K562 (cell line): ENCODE results near the gene ABHD14A. TPM values are rescaled to one million over a fixed set of nuclear protein-coding genes. Genes with fewer than 3 reads are reported as not detected.

Experiments
- BCOR ChIP-seq: fragments of 450-650 bp; IDR thresholded peaks from 2 replicates; pipeline ENCODE4 v1.6.1; 2016
- ELF1 ChIP-seq: fragments of 200-800 bp; sonication (Bioruptor generic); IDR thresholded peaks from 2 replicates; pipeline ENCODE4 v1.6.1; 2016; ENCODE audit warnings: missing genetic modification characterization, missing compliant biosample characterization
- EP400 ChIP-seq: fragments of 450-650 bp; IDR thresholded peaks from 2 replicates; pipeline ENCODE4 v1.6.1; 2017; ENCODE audit warnings: antibody characterized with exemption, mild to moderate bottlenecking, moderate library complexity
- ETV1 ChIP-seq: fragments of 450-650 bp; conservative IDR thresholded peaks from 2 replicates; pipeline ENCODE4 v1.6.1; 2016; ENCODE audit warnings: missing genetic modification characterization, control low read depth, low read depth, missing compliant biosample characterization
- GTF2A2 ChIP-seq: IDR thresholded peaks from 2 replicates; pipeline ENCODE4 v1.6.1; 2016; ENCODE audit warnings: mild to moderate bottlenecking, missing genetic modification characterization, missing compliant biosample characterization
- KAT2B ChIP-seq: IDR thresholded peaks from one replicate; pipeline ENCODE4 v1.6.1; 2012; ENCODE audit warnings: low read depth, mild to moderate bottlenecking, control low read depth, inconsistent platforms, low read length, moderate library complexity
- NCOR1 ChIP-seq: fragments of 450-650 bp; IDR thresholded peaks from 2 replicates; pipeline ENCODE4 v1.6.1; 2016; ENCODE audit warnings: mild to moderate bottlenecking, moderate library complexity
- PHB ChIP-seq: fragments of 250-450 bp; sonication (Bioruptor Pico); IDR thresholded peaks from 2 replicates; pipeline ENCODE4 v1.5.0; 2021
- POLR2AphosphoS2 ChIP-seq: IDR thresholded peaks from 2 replicates; pipeline ENCODE4 v1.6.1; 2012; ENCODE audit warnings: low read length, improper control_type of control experiment
- RBM22 ChIP-seq: fragments of 200-400 bp; formaldehyde crosslinking; IDR thresholded peaks from 2 replicates; pipeline ENCODE4 v1.6.1; 2018; ENCODE audit warnings: low read length, low read depth; ENCODE audit not compliant: poor library complexity, severe bottlenecking
- SAFB ChIP-seq: fragments of 200-400 bp; formaldehyde crosslinking; IDR thresholded peaks from 2 replicates; pipeline ENCODE4 v1.6.1; 2017; ENCODE audit warnings: low read depth, low read length, borderline replicate concordance
- TCF3 ChIP-seq: sonication (generic); formaldehyde crosslinking; IDR thresholded peaks from 2 replicates; pipeline ENCODE4 v1.4.0; 2020; ENCODE audit warnings: mild to moderate bottlenecking, missing genetic modification reagents
- YBX1 ChIP-seq: fragments of 450-650 bp; IDR thresholded peaks from 2 replicates; pipeline ENCODE4 v1.7.1; 2016; ENCODE audit warnings: mild to moderate bottlenecking
- ZC3H11A ChIP-seq: IDR thresholded peaks from 2 replicates; pipeline ENCODE4 v1.6.1; 2012; ENCODE audit warnings: low read depth, low read length, improper control_type of control experiment
- ZNF445 ChIP-seq: fragments of 250-450 bp; sonication (Bioruptor Pico); IDR thresholded peaks from 2 replicates; pipeline ENCODE4 v1.4.0; 2020; ENCODE audit warnings: low read depth, mild to moderate bottlenecking, moderate library complexity
- ZNF561 ChIP-seq: fragments of 450-650 bp; formaldehyde crosslinking; conservative IDR thresholded peaks from 2 replicates; pipeline ENCODE4 v1.4.0; 2020; ENCODE audit warnings: mild to moderate bottlenecking, moderate library complexity
- polyA plus RNA-seq, 8 experiments: library from polyadenylated mRNA; depleted of rRNA in 4 of 8; stranded (reverse) in 5 of 8; unstranded in 3 of 8; fragments of >200 nt; fragmentation: Nextera tagmentation in 2 of 8; fragmentation: Illumina TruSeq in 1 of 8; extraction: Ambion mirVana in 2 of 8; extraction: Trizol in 1 of 8; gene quantifications; 2 replicates each; pipeline versions ENCODE4 v1.2.1 to v1.2.3, GENCODE V29; 2011 to 2014; ENCODE audit warnings: inconsistent platforms in 1 of 8, missing spikeins in 1 of 8
- total RNA-seq, 7 experiments: library from RNA; depleted of rRNA in 6 of 7; stranded (reverse); fragments of >200 nt in 6 of 7; fragmentation: Illumina TruSeq in 2 of 7; extraction: Trizol in 2 of 7; gene quantifications; 2 replicates each; pipeline versions ENCODE4 v1.2.1 to v1.2.3, GENCODE V29; 2011 to 2021; ENCODE audit warnings: low replicate concordance in 1 of 7
- TF ChIP-seq, protein P1 (sequence below): fragments of 450-650 bp; IDR thresholded peaks from 2 replicates; pipeline ENCODE4 v1.6.1; 2016
- TF ChIP-seq, protein P2 (sequence below): sonication (generic); formaldehyde crosslinking; IDR thresholded peaks from 2 replicates; pipeline ENCODE4 v1.8.1; 2022; ENCODE audit warnings: missing genetic modification reagents
- TF ChIP-seq, protein P3 (sequence below), 2 experiments: fragments of 450-650 bp in 1 of 2; IDR thresholded peaks; 2 replicates each; pipeline ENCODE4 v1.6.1; 2011 to 2017; ENCODE audit warnings: low read depth in 2 of 2, antibody characterized with exemption in 1 of 2, borderline replicate concordance in 1 of 2, low read length in 1 of 2, mild to moderate bottlenecking in 1 of 2, mixed read lengths in 1 of 2; ENCODE audit not compliant: control insufficient read depth in 1 of 2
- TF ChIP-seq, protein P4 (sequence below): fragments of 250-450 bp; sonication (Bioruptor Pico); IDR thresholded peaks from 2 replicates; pipeline ENCODE4 v1.5.0; 2021
- TF ChIP-seq, protein P5 (sequence below): fragments of 450-650 bp; formaldehyde crosslinking; IDR thresholded peaks from 2 replicates; pipeline ENCODE4 v1.4.0; 2020; ENCODE audit warnings: mild to moderate bottlenecking, moderate library complexity

The ABHD14A gene
- total and polyA plus RNA-seq, 9 of the 15 experiments (the other 6 are each of a cell fraction or from before 2014, with no cell fraction given), result 0.90 to 10.5 (median 8.3) TPM

DNA sequence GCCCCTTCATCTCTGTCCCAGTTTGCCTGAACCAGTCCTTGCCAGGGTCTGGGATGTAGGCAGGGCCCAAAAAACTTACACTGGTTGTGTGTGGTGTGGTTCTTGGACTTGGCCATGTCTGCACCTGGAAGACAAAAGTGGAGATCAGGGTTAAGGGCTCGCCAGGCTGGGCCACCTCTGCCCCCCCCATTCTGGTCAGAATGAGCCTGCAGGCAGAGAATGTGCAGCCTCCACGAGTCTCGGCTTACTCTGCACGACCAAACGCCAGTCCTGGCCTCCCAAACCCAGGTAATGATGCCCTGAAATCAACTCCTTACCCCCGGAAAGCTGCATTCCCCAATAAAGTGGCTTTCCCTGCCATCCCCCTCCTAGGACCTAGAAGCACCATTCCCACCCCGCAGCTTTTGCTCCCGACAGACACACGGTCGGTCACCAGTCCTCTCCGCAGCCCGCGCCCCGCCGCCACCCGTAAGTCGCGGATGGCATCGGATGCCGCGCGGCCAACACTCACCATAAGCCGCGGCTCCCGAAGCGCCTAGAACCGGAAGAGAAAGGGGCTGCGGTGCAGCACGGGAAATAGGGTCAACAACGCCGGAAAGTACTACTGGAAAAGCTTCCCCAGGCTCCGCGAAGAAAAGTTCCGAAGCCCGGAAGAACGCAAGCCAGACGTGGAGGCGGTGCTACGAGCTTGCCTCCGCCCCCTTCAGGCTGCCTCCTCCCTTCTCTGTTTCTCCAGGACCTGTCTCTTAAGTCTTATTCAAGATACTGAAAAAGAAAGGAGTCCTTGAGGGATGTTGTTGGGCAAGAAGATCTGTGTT is 20.7 kb downstream of the ABHD14A start, which contains the start of gene RPL29 (continued):
- TF ChIP-seq, protein P1, sequence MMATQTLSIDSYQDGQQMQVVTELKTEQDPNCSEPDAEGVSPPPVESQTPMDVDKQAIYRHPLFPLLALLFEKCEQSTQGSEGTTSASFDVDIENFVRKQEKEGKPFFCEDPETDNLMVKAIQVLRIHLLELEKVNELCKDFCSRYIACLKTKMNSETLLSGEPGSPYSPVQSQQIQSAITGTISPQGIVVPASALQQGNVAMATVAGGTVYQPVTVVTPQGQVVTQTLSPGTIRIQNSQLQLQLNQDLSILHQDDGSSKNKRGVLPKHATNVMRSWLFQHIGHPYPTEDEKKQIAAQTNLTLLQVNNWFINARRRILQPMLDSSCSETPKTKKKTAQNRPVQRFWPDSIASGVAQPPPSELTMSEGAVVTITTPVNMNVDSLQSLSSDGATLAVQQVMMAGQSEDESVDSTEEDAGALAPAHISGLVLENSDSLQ, result peak; percentile 74
- TF ChIP-seq SAFB (no peak), POLR2AphosphoS2 (no peak), ZNF445 (CRISPR knock-in tag) (no peak), ETV1 (tag) (peak; percentile 96), ZC3H11A (peak; percentile 81; the same call in 1 of the 2 replicates), NCOR1 (peak; percentile 48), YBX1 (no peak), PHB (CRISPR knock-in tag) (0 out of 2 replicates have a peak, but pooled peaks have one; percentile 53), GTF2A2 (tag) (peak; percentile 75), ZNF561 (no peak), BCOR (0 out of 2 replicates have a peak, but pooled peaks have one; percentile 31), RBM22 (peak; percentile 87), KAT2B (no peak), ELF1 (tag) (peak; percentile 97), EP400 (peak; percentile 98), TCF3 (CRISPR knock-in tag) (peak; percentile 26; the same call in 1 of the 2 replicates)
- TF ChIP-seq, protein P2, sequence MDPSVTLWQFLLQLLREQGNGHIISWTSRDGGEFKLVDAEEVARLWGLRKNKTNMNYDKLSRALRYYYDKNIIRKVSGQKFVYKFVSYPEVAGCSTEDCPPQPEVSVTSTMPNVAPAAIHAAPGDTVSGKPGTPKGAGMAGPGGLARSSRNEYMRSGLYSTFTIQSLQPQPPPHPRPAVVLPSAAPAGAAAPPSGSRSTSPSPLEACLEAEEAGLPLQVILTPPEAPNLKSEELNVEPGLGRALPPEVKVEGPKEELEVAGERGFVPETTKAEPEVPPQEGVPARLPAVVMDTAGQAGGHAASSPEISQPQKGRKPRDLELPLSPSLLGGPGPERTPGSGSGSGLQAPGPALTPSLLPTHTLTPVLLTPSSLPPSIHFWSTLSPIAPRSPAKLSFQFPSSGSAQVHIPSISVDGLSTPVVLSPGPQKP (CRISPR knock-in tag), result no peak
- TF ChIP-seq, protein P3, sequence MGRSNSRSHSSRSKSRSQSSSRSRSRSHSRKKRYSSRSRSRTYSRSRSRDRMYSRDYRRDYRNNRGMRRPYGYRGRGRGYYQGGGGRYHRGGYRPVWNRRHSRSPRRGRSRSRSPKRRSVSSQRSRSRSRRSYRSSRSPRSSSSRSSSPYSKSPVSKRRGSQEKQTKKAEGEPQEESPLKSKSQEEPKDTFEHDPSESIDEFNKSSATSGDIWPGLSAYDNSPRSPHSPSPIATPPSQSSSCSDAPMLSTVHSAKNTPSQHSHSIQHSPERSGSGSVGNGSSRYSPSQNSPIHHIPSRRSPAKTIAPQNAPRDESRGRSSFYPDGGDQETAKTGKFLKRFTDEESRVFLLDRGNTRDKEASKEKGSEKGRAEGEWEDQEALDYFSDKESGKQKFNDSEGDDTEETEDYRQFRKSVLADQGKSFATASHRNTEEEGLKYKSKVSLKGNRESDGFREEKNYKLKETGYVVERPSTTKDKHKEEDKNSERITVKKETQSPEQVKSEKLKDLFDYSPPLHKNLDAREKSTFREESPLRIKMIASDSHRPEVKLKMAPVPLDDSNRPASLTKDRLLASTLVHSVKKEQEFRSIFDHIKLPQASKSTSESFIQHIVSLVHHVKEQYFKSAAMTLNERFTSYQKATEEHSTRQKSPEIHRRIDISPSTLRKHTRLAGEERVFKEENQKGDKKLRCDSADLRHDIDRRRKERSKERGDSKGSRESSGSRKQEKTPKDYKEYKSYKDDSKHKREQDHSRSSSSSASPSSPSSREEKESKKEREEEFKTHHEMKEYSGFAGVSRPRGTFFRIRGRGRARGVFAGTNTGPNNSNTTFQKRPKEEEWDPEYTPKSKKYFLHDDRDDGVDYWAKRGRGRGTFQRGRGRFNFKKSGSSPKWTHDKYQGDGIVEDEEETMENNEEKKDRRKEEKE (IDR thresholded peaks at IDR 0.05; ENCODE audit: borderline replicate concordance in 1 of 2, control insufficient read depth in 1 of 2, low read depth in 2 of 2, low read length in 1 of 2), result peak in 1 of 2 experiments; percentile 82; a peak in 1 of 4 replicates
- TF ChIP-seq, protein P4, sequence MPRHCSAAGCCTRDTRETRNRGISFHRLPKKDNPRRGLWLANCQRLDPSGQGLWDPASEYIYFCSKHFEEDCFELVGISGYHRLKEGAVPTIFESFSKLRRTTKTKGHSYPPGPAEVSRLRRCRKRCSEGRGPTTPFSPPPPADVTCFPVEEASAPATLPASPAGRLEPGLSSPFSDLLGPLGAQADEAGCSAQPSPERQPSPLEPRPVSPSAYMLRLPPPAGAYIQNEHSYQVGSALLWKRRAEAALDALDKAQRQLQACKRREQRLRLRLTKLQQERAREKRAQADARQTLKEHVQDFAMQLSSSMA (CRISPR knock-in tag), result no peak
- TF ChIP-seq, protein P5, sequence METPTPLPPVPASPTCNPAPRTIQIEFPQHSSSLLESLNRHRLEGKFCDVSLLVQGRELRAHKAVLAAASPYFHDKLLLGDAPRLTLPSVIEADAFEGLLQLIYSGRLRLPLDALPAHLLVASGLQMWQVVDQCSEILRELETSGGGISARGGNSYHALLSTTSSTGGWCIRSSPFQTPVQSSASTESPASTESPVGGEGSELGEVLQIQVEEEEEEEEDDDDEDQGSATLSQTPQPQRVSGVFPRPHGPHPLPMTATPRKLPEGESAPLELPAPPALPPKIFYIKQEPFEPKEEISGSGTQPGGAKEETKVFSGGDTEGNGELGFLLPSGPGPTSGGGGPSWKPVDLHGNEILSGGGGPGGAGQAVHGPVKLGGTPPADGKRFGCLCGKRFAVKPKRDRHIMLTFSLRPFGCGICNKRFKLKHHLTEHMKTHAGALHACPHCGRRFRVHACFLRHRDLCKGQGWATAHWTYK (CRISPR knock-in tag), result no peak
